DMS79 (cell line): ENCODE data around the gene OR10A4.
"Not testable (repeated sequence)": the region's sequence is repeated elsewhere in the genome, so short reads cannot be mapped to it uniquely, and the experiment has no call there.

Source experiments
- DNase-seq: peaks from one replicate; lab custom pipeline; 2025; lab: John Stamatoyannopoulos, UW

OR10A4 gene

GRCh38 chr11:6898911-6899310 lies 22.5 kb downstream of the OR10A4 start:
- no peak for DNase-seq

- no peak for DNase-seq
Measured at GRCh38 chr11:6900327-6900999, 24.0 kb downstream of the OR10A4 start.

DNA sequence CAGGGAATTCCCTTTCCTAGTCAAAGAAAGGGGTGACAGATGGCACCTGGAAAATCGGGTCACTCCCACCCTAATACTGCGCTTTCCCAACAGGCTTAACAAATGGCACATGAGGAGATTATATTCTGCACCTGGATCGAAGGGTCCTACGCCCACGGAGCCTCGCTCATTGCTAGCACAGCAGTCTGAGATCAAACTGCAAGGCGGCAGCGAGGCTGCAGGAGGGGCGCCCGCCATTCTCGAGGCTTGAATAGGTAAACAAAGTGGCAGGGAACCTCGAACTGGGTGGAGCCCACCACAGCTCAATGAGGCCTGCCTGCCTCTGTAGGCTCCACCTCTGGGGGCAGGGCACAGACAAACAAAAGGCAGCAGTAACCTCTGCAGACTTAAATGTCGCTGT lies 28.4 kb downstream of the OR10A4 start:
- not testable (repeated sequence) for DNase-seq

- DNase-seq: no peak
Measured at GRCh38 chr11:6911378-6911777, 35.0 kb downstream of the OR10A4 start.

GRCh38 chr11:6911948-6912347 lies 35.5 kb downstream of the OR10A4 start:
- DNase-seq: no peak

- DNase-seq: no peak
Measured at GRCh38 chr11:6919698-6920097, 43.3 kb downstream of the OR10A4 start.

DNA sequence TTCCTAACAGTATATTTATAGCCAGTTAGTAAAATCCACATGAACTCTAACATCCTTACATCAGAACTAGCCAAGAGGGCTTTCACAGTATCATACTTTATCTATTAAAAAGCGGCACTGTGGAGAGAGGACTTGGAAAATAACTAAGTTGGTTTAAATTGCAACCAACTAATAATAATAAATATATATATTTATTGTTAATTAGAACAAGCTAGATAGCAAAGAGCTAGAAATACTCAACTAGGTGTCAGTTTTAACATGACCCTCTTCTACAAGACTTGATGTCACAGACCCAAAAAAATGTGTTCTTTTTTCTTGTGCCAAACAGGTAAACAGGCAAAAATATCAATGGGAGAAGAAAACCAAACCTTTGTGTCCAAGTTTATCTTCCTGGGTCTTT lies 44.3 kb downstream of the OR10A4 start, which contains the start of gene OR2D3:
Gene OR2D3, plus strand, starts transcription at position 301 of the 400 bp plus-strand sequence. Its CDS starts 0 bp downstream, at position 301.
- no peak for DNase-seq

- DNase-seq: no peak
Measured at GRCh38 chr11:6925007-6925577, 48.7 kb downstream of the OR10A4 start.

DNA sequence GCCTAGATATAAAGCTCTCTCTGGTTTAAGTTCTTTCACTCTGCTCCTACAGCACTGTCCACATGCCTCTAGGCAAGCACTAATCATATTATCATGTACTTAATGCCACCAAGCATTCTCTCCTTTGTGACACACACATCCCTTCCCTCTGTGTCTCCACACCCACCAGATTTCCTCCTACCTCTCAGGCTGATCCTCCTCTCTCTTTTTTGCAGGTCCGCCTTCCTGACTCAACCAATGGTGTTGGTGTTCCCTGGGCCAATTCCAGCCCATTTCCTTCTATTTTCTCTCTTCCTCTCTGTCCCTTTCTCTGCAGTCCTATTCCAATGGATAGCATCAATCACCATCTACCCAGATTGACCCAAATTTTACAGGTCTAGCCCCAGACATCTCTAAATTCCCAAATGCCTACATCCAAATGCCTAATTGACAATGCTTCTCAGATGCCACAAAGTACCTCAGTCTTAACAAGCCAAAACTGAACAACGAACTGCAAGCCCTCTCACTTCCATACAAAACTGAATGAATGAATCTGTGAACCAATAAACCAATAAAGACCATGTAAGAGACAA lies 49.3 kb downstream of the OR10A4 start:
- no peak for DNase-seq

- DNase-seq: no peak
Measured at GRCh38 chr11:6926208-6927029, 50.0 kb downstream of the OR10A4 start, which contains the start of gene ZNF215. TSS of gene ZNF215 (plus strand) at chr11:6926426. CDS start at chr11:6932273, 5,847 bp downstream.

DNA sequence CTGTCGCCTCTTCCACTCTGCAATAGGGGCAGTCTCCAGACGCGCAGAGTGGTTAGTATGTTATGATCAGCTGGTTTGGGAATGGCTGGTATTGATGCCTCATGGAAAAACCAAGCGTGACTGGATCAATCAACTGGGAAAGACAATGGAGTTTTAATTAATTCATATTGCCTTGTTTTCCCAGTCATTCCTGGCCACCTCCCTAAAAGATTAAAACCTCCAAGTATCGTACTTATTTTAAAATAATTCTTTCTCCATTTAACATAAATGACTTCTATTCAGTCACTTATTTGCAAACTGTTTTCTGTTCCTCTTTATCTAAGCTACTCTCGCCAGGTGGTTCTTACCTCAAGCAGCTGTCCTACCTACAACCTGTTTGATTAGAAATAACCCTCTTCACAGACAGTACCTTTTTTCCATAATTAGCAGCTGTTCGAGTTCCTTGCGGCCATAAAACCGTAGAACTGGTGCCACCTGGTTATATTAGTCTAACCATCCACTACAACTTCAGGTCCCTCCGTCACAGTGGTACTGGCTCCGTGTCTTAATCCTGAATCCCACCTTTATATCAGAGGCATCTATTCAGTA lies 50.7 kb downstream of the OR10A4 start:
- no peak for DNase-seq
